GM12892 (cell line): ENCODE measurements around the gene EGFR.

ENCODE experiments used
- POLR2A ChIP-seq: IDR thresholded peaks from 2 replicates; pipeline ENCODE4 v1.6.1; 2011; ENCODE audit warnings: low read depth, low read length, control low read depth
- POLR2AphosphoS5 ChIP-seq: IDR thresholded peaks from 2 replicates; pipeline ENCODE4 v1.6.1; 2011; ENCODE audit warnings: low read depth, low read length, control low read depth
- TAF1 ChIP-seq: IDR thresholded peaks from 2 replicates; pipeline ENCODE4 v1.6.1; 2011; ENCODE audit warnings: low read depth, mild to moderate bottlenecking, control low read depth, low read length, borderline replicate concordance

GRCh38 chr7:55233001-55233400 lies 214.2 kb downstream of the EGFR start:
- TF ChIP-seq POLR2A (no peak), TAF1 (no peak), POLR2AphosphoS5 (no peak)
